HG03097 (cell line): ENCODE results near the gene ITPR2.
"Not testable (repeated sequence)": the region's sequence is repeated elsewhere in the genome, so short reads cannot be mapped to it uniquely, and the experiment has no call there.

ENCODE experiments used
- ATAC-seq: cut with Tn5 transposase; IDR thresholded peaks from one replicate; pipeline ENCODE4 v1.9.1; 2021; ENCODE audit not compliant: unreplicated experiment, low FRiP score

The ITPR2 gene

GRCh38 chr12:26604813-26605212, 228.2 kb downstream of the ITPR2 start:
- ATAC-seq: not testable (repeated sequence)

GRCh38 chr12:26599096-26599695, 233.8 kb downstream of the ITPR2 start:
- no peak for ATAC-seq

- ATAC-seq: no peak
These were observed 237.2 kb downstream of the ITPR2 start for GRCh38 chr12:26595806-26596205.

- ATAC-seq: no peak
These were observed 252.4 kb downstream of the ITPR2 start for GRCh38 chr12:26580619-26581018.

- no peak for ATAC-seq
These were observed 256.7 kb downstream of the ITPR2 start for GRCh38 chr12:26576266-26576665.

DNA sequence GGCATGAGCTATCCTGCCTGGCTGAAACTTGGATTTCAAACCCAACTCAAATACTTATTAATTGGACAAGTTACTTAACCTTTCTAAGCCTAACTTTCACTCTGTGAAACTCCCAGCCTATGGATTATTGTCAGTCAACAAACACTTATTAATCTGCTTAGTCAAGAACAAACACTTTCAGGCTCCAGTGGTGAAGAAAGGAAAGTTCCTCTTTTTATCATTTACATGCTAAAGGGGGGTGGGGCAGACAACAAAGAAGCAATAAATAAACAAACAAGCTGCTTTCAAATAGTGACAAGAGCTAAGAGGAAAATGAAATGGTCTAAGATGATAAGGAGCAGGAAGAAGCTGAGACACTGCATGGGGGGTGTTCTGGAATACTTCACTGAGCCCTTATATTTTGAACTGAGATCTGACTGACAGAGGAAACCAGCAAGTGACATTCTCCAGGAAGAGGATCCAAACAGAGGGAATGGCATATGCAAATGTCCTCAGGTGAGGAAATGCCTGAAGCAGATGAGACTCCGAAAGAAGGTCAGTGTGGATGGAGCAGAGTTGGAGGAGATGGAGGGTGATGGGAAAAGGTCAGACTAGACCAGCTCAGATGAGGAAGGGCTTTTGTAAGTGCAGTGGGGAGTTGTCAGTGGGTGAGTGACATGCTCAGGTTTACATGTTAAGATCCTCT, 259.6 kb downstream of the ITPR2 start:
- no peak for ATAC-seq

GRCh38 chr12:26572137-26572536, 260.9 kb downstream of the ITPR2 start:
- ATAC-seq: no peak

DNA sequence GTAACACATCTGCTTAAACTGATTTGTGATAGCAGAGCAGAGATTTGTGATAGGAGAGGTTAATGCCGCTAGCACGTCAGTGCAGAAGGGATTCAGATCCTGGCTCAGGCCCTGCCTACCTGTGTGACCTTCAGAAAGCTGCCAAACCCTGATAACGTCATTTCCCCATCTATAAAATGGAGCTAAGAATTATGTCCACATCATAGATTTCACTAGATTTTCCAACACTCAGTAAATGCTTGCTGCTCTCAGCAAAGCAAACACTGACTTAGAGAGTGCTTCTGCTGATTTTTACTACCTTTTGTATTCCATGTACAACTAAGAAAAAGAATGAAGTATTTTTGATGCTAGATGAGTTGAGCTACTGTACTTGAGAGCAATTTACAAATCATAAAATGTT, 261.4 kb downstream of the ITPR2 start:
- no peak for ATAC-seq

DNA sequence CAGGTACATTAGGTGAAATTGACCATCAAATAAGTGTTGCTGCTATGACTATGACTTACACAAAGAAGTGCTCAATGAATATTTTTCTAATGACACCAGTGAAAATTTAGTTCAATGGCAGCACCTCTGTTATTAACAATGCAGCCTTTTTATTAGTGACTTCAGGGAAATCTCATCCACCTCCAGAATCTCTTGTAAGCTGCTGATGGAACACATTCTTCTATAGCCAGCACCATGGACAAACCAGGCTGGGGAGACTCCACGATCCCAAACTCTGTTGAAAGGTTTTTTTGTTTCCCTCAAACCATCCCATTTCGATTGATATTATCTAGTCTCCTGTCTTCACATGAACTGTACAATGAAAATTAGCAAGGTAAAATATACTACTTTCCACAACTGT, 265.9 kb downstream of the ITPR2 start:
- no peak for ATAC-seq

DNA sequence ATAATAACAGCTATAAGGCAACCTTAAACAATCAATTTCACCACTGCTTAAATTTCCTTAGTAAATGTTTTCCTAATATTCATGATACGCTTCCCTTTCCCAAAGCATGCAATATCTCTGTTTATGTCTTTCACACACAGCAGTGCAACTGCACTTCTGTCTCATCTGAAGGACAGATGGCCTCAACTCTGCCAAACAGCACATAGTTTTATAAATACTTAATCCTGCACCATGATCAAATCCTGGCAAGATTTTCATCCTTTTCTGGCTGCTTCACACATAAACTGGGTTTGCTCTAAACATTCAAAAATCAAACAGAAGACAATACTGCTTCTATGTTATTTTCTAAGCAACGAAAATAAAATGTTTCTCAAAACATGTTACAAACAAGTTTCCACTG, 266.3 kb downstream of the ITPR2 start:
- no peak for ATAC-seq

DNA sequence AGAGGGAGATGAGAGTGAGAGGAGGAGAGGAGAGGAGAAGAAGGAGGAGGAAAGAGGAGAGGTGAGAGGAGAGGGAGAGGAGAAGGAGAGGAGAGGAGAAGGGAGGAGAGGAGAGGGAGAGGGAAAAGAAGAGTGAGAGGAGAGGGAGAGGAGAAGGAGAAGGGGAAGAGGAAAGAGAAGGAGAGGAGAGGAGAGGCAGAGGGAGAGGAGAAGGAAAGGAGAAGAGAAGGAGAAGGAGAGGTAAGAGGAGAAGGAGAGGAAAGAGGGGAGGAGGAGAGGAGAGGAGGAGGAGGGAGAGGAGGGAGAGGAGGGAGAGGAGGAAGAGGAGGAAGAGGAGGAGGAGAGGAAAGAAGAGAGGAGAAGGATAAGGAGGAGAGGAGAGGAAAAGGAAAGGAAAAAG, 266.8 kb downstream of the ITPR2 start:
- ATAC-seq: no peak

- ATAC-seq: no peak
These were observed 268.6 kb downstream of the ITPR2 start for GRCh38 chr12:26564391-26564790.

- no peak for ATAC-seq
These were observed 269.4 kb downstream of the ITPR2 start for GRCh38 chr12:26563552-26563951.

GRCh38 chr12:26557326-26557725, 275.7 kb downstream of the ITPR2 start:
- ATAC-seq: no peak

DNA sequence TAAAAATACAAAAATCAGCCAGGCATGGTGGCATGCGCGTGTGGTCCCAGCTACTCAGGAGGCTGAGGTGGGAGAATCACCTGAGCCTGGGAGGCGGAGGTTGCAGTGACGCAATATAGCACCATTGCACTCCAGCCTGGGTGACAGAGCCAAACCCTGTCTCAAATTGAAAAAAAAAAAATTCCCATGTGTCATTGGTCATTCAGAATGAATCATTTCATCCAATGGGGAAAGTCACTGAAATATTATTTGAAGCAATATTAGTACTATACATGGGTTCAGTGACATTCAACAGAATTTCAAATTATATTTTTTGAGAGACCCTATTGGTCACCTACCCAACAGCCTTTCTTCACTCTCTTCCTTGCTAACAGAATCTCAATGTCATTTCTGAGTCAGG, 276.1 kb downstream of the ITPR2 start:
- no peak for ATAC-seq

- ATAC-seq: no peak
These were observed 277.9 kb downstream of the ITPR2 start for GRCh38 chr12:26555139-26555538.

- no peak for ATAC-seq
These were observed 278.7 kb downstream of the ITPR2 start for GRCh38 chr12:26554332-26554731.

DNA sequence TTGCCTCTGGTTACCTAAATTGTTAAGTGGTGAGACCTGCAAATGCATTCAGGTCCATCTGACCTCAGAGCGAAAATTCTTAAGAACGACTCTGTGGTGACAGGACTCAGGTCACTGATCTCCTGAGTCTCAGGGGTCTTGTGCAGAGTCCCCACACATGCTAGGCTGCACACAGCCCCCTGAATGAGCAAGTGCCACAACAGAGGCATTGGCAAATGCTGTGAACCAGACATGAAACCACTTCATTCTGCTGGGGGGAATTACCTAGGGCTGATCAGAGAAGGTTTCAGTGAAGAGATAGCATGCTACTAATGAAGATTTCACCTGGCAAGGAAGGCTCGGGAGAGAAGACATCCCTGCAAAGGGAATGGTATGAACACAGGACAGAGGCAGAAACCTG, 281.6 kb downstream of the ITPR2 start:
- no peak for ATAC-seq

GRCh38 chr12:26548227-26548626, 284.8 kb downstream of the ITPR2 start:
- no peak for ATAC-seq

DNA sequence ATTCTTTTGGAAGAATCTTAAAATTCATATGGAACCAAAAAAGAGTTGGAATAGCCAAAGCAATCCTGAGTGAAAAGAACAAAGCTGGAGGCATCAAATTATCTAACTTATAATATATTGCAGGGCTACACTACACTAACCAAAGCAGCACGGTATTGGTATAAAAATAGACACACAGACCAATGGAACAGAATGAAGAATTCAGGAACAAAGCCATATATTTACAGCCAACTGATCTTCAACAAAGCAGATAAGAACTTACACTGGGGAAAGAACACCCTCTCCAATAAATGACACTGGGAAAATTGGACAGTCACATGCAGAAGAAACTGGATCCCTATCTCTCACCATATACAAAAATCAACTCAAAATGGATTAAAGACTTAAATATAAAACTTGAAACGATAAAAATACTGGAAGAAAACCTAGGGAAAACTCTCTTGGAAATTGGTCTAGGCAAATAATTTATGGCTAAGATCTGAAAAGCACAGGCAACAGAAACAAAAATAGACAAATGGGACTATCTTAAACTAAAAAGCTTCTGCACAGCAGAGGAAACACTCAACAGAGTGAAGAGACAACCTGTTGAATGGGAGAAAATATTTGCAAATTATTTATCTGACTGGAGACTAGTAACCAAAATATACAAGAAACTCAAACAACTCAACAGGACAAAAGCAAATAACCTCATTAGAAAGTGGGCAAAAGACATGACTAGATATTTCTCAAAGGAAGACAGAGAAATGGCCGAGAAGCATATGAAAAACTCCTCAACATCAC, 286.3 kb downstream of the ITPR2 start:
- no peak for ATAC-seq

- no peak for ATAC-seq
These were observed 293.9 kb downstream of the ITPR2 start for GRCh38 chr12:26539131-26539530.

DNA sequence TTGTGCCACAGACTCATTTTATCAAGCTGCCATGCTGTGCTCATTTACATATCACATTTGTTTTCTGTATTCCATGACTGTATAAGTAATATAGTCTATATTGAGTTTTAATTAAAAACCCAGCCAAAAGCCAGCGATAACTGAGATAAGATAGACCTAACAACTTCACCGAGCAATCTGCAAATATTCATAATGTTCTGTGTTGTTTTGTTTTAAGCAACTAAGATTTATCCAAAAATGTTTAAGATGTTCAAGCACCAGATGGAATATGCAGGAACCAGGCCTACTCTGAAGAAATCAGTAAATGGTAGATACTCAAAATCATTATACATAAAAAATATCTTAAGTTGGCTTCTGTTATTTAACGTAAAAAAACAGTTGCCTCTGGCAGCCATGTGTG, 295.3 kb downstream of the ITPR2 start:
- no peak for ATAC-seq
